Activated B cell treated with CpG ODN at 0.5 μM for 24 hours (primary cell): ENCODE results near the gene TRDN. TPM values are rescaled to one million over a fixed set of nuclear protein-coding genes. Genes with fewer than 3 reads are reported as not detected.

Source experiments
- ATAC-seq: fragments of 200-7000 bp; cut with Tn5 transposase; one replicate; pipeline ENCODE4 v1.10.0; 2021; ENCODE audit warnings: low read depth, mild to moderate bottlenecking, moderate library complexity
- CTCF ChIA-PET: fragments of 350-600 bp; sonication (Branson Sonifier 250); formaldehyde crosslinking; loops from one replicate; lab custom pipeline; 2021; ENCODE audit warnings: antibody characterized with exemption; lab: Charles Lee
- POLR2A ChIA-PET: fragments of 350-600 bp; sonication (Branson Sonifier 250); formaldehyde crosslinking; loops from one replicate; lab custom pipeline; 2021; ENCODE audit warnings: antibody characterized with exemption; lab: Charles Lee
- DNase-seq: peaks from one replicate; pipeline ENCODE4 v3.0.0; 2022
- H3K27ac Mint-ChIP-seq: one replicate; pipeline ENCODE4 v1.8.0; 2020; ENCODE audit warnings: mixed read lengths
- H3K27me3 Mint-ChIP-seq: one replicate; pipeline ENCODE4 v1.8.0; 2021; ENCODE audit warnings: mixed read lengths
- H3K36me3 Mint-ChIP-seq: one replicate; pipeline ENCODE4 v1.8.0; 2021; ENCODE audit warnings: low read depth, mixed read lengths
- H3K4me1 Mint-ChIP-seq: one replicate; pipeline ENCODE4 v1.8.0; 2021; ENCODE audit warnings: mixed read lengths
- H3K4me3 Mint-ChIP-seq: one replicate; pipeline ENCODE4 v1.8.0; 2020; ENCODE audit warnings: mild to moderate bottlenecking, mixed read lengths
- H3K9me3 Mint-ChIP-seq: one replicate; pipeline ENCODE4 v1.8.0; 2020; ENCODE audit warnings: mixed read lengths
- CTCF ChIP-seq: fragments of 200-600 bp; IDR thresholded peaks from one replicate; pipeline ENCODE4 v1.8.0; 2022; ENCODE audit warnings: antibody characterized with exemption, mild to moderate bottlenecking
- intact Hi-C: fragments of 100-400 bp; cut with micrococcal nuclease; formaldehyde crosslinking; loops from one replicate; pipeline ENCODE4 v1.15.1; 2024
- total RNA-seq: library from RNA; stranded (reverse); gene quantifications from 2 replicates; pipeline ENCODE4 v1.2.3, GENCODE V29; 2022

The TRDN gene
- total RNA-seq, 1 donor from 2014 or later, result not detected

GRCh38 chr6:123380257-123380656 lies 256.5 kb downstream of the TRDN start:
- no peaks in the 10 kb centered on the region for H3K4me1 Mint-ChIP-seq
- ChIA-PET CTCF (no interaction called here), POLR2A (no interaction called here)
- no peaks in the 10 kb centered on the region for H3K36me3 Mint-ChIP-seq
- no peaks in the 10 kb centered on the region for H3K9me3 Mint-ChIP-seq
- H3K27ac Mint-ChIP-seq, result no peak overlapping the region
- ATAC-seq (no peak), DNase-seq (no peak)
- no peak overlapping the region for H3K4me3 Mint-ChIP-seq
- TF ChIP-seq CTCF, result no peak
- no peaks in the 10 kb centered on the region for H3K27me3 Mint-ChIP-seq
- intact Hi-C loops, result no loop called here

- intact Hi-C loops, result no loop called here
- no peak for TF ChIP-seq CTCF
- H3K27me3 Mint-ChIP-seq, result no peaks in the 10 kb centered on the region
- ChIA-PET POLR2A (no interaction called here), CTCF (no interaction called here)
- no peaks in the 10 kb centered on the region for H3K9me3 Mint-ChIP-seq
- H3K27ac Mint-ChIP-seq, result no peak overlapping the region
- no peaks in the 10 kb centered on the region for H3K36me3 Mint-ChIP-seq
- ATAC-seq (no peak), DNase-seq (no peak)
- no peaks in the 10 kb centered on the region for H3K4me1 Mint-ChIP-seq
- no peak overlapping the region for H3K4me3 Mint-ChIP-seq
These were observed 264.0 kb downstream of the TRDN start for GRCh38 chr6:123372737-123373136.

- CTCF ChIA-PET, result no interaction called here
- Mint-ChIP-seq H3K36me3 (no peaks in the 10 kb centered on the region), H3K4me3 (no peak overlapping the region), H3K4me1 (no peaks in the 10 kb centered on the region), H3K27me3 (no peaks in the 10 kb centered on the region), H3K27ac (no peak overlapping the region), H3K9me3 (no peaks in the 10 kb centered on the region)
- intact Hi-C loops, result no loop called here
- ATAC-seq, result no peak
- no peak for DNase-seq
- POLR2A ChIA-PET, result no interaction called here
- no peak for TF ChIP-seq CTCF
These were observed 272.8 kb downstream of the TRDN start for GRCh38 chr6:123363912-123364311.

GRCh38 chr6:123360359-123360758 lies 276.4 kb downstream of the TRDN start:
- Mint-ChIP-seq H3K27me3 (no peaks in the 10 kb centered on the region), H3K4me1 (no peaks in the 10 kb centered on the region), H3K9me3 (no peaks in the 10 kb centered on the region), H3K36me3 (no peaks in the 10 kb centered on the region), H3K4me3 (no peak overlapping the region), H3K27ac (no peak overlapping the region)
- DNase-seq, result no peak
- intact Hi-C loops, result no loop called here
- POLR2A ChIA-PET, result no interaction called here
- ATAC-seq, result no peak
- CTCF ChIA-PET, result no interaction called here
- TF ChIP-seq CTCF, result no peak

GRCh38 chr6:123352705-123353104 lies 284.0 kb downstream of the TRDN start:
- intact Hi-C loops, result no loop called here
- no peak for ATAC-seq
- H3K27ac Mint-ChIP-seq, result no peak overlapping the region
- ChIA-PET CTCF (no interaction called here), POLR2A (no interaction called here)
- H3K4me3 Mint-ChIP-seq, result no peak overlapping the region
- H3K36me3 Mint-ChIP-seq, result no peaks in the 10 kb centered on the region
- H3K9me3 Mint-ChIP-seq, result no peaks in the 10 kb centered on the region
- no peaks in the 10 kb centered on the region for H3K4me1 Mint-ChIP-seq
- no peak for DNase-seq
- H3K27me3 Mint-ChIP-seq, result no peaks in the 10 kb centered on the region
- TF ChIP-seq CTCF, result no peak
